Prostate gland (tissue), 2 donors: ENCODE data around the gene SLC6A7.

Experiments used
- CTCF ChIP-seq, 4 experiments: fragments of 200-600 bp in 2 of 4; fragments of 450-650 bp in 2 of 4; sonication (generic) in 2 of 4; IDR thresholded peaks; 1 replicate in 3 of 4; 2 replicates in 1 of 4; pipeline ENCODE4 v1.5.1; 2016 to 2019; ENCODE audit warnings: antibody characterized with exemption in 4 of 4, mild to moderate bottlenecking in 2 of 4, moderate library complexity in 2 of 4
- POLR2A ChIP-seq: fragments of 450-650 bp; IDR thresholded peaks from one replicate; pipeline ENCODE4 v1.6.1; 2016; ENCODE audit warnings: antibody characterized with exemption, mild to moderate bottlenecking
- POLR2AphosphoS5 ChIP-seq: sonication (generic); formaldehyde crosslinking; IDR thresholded peaks from one replicate; pipeline ENCODE4 v1.6.1; 2017; ENCODE audit warnings: antibody characterized with exemption

- TF ChIP-seq CTCF (IDR thresholded peaks at IDR 0.05), result no peak
- TF ChIP-seq POLR2AphosphoS5, result no peak
- no peak for TF ChIP-seq POLR2A
These were observed 37.0 kb upstream of the SLC6A7 start for GRCh38 chr5:150152636-150153462.
